DND-41 (cell line): ENCODE measurements around the gene DCAKD.

ENCODE experiments used
- ATAC-seq: fragments of 200-7000 bp; cut with Tn5 transposase; 3 replicates; pipeline ENCODE4 v1.9.1; 2021; ENCODE audit warnings: low read depth; ENCODE audit not compliant: insufficient read depth
- DNase-seq: peaks from one replicate; pipeline ENCODE4 v3.0.0-alpha.2; 2020
- H2AFZ ChIP-seq: 2 replicates; pipeline ENCODE4 v1.6.0; 2012; ENCODE audit warnings: low read depth, low read length
- H3K27ac ChIP-seq: 2 replicates; pipeline ENCODE4 v1.5.1; 2012; ENCODE audit warnings: low read length, inconsistent platforms
- H3K27me3 ChIP-seq: fragments of 200-600 bp; sonication (generic); 2 replicates; pipeline ENCODE4 v1.6.0; 2012; ENCODE audit warnings: low read length, mild to moderate bottlenecking, inconsistent platforms; ENCODE audit not compliant: insufficient read depth, poor library complexity
- H3K36me3 ChIP-seq: 2 replicates; pipeline ENCODE4 v1.5.1; 2012; ENCODE audit warnings: low read length, inconsistent platforms; ENCODE audit not compliant: insufficient read depth
- H3K4me1 ChIP-seq: 2 replicates; pipeline ENCODE4 v1.5.1; 2012; ENCODE audit warnings: mild to moderate bottlenecking, low read length; ENCODE audit not compliant: insufficient read depth
- H3K4me2 ChIP-seq: 2 replicates; pipeline ENCODE4 v1.6.0; 2012; ENCODE audit warnings: mild to moderate bottlenecking, moderate library complexity, low read length, inconsistent platforms; ENCODE audit not compliant: insufficient read depth
- H3K4me3 ChIP-seq, 2 experiments: fragments of 200-600 bp in 1 of 2; shearing (Covaris generic) in 1 of 2; 2 replicates each; pipeline ENCODE4 v1.5.1; 2012 to 2016; ENCODE audit warnings: inconsistent platforms in 2 of 2, low read length in 2 of 2, mild to moderate bottlenecking in 2 of 2, low read depth in 1 of 2, moderate library complexity in 1 of 2
- H3K79me2 ChIP-seq: 2 replicates; pipeline ENCODE4 v1.6.0; 2012; ENCODE audit warnings: low read length, inconsistent platforms; ENCODE audit not compliant: insufficient read depth
- H3K9ac ChIP-seq: 2 replicates; pipeline ENCODE4 v1.6.0; 2012; ENCODE audit warnings: low read depth, mild to moderate bottlenecking, inconsistent platforms, low read length, moderate library complexity
- H3K9me3 ChIP-seq: 2 replicates; pipeline ENCODE4 v1.5.1; 2012; ENCODE audit warnings: low read length, moderate library complexity, mild to moderate bottlenecking, inconsistent platforms; ENCODE audit not compliant: insufficient read depth, severe bottlenecking
- H4K20me1 ChIP-seq: 2 replicates; pipeline ENCODE4 v1.6.0; 2012; ENCODE audit warnings: low read length; ENCODE audit not compliant: insufficient read depth
- EZH2 ChIP-seq: IDR thresholded peaks from 3 replicates; pipeline ENCODE4 v1.6.1; 2012; ENCODE audit warnings: borderline replicate concordance, low read depth, mild to moderate bottlenecking, moderate library complexity, low read length, inconsistent platforms; ENCODE audit not compliant: severe bottlenecking
- TF ChIP-seq, protein P1 (sequence below): IDR thresholded peaks from 2 replicates; pipeline ENCODE4 v1.5.1; 2012; ENCODE audit warnings: borderline replicate concordance, low read length, moderate library complexity, mild to moderate bottlenecking; ENCODE audit not compliant: poor library complexity, severe bottlenecking; ENCODE audit errors: extremely low read depth

Gene DCAKD

DNA sequence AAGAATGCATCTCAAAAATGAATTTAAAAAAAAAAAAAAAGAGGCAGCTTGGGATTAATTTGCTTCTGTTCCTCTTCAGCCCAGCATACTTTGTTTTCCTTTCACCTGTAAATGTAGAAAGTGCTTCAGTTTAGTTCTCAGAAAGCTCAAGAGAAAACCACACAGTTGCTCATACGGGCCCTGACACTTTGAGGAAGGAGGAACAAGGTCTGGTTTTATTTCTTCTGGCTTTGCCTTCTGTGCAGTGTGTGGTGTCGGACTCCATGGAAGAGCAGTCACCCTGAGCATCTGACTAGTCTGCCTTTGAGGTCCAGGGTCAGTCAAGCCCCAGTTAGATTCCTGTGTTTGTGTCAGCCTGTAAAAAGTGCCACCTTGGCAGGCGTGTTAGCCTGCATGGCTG, 37.3 kb upstream of the DCAKD start:
- H2AFZ ChIP-seq: no peak overlapping the region
- peaks cover 2% of the 10 kb centered on the region; the same call in 1 of the 2 replicates for H3K79me2 ChIP-seq
- ATAC-seq (no peak), DNase-seq (no peak)
- peaks cover 94% of the 10 kb centered on the region for H3K36me3 ChIP-seq
- H3K27ac ChIP-seq: no peak overlapping the region
- TF ChIP-seq, protein P1, sequence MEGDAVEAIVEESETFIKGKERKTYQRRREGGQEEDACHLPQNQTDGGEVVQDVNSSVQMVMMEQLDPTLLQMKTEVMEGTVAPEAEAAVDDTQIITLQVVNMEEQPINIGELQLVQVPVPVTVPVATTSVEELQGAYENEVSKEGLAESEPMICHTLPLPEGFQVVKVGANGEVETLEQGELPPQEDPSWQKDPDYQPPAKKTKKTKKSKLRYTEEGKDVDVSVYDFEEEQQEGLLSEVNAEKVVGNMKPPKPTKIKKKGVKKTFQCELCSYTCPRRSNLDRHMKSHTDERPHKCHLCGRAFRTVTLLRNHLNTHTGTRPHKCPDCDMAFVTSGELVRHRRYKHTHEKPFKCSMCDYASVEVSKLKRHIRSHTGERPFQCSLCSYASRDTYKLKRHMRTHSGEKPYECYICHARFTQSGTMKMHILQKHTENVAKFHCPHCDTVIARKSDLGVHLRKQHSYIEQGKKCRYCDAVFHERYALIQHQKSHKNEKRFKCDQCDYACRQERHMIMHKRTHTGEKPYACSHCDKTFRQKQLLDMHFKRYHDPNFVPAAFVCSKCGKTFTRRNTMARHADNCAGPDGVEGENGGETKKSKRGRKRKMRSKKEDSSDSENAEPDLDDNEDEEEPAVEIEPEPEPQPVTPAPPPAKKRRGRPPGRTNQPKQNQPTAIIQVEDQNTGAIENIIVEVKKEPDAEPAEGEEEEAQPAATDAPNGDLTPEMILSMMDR: no peak
- no peak for TF ChIP-seq EZH2
- no peak overlapping the region for H3K4me2 ChIP-seq
- H3K4me1 ChIP-seq: no peaks in the 10 kb centered on the region
- H3K4me3 ChIP-seq: no peak overlapping the region
- peaks cover 9% of the 10 kb centered on the region; the same call in 1 of the 2 replicates for H4K20me1 ChIP-seq
- H3K9me3 ChIP-seq: no peaks in the 10 kb centered on the region
- no peaks in the 10 kb centered on the region for H3K27me3 ChIP-seq
- H3K9ac ChIP-seq: no peak overlapping the region

GRCh38 chr17:45087978-45088377, 36.5 kb upstream of the DCAKD start:
- peaks cover 94% of the 10 kb centered on the region for H3K36me3 ChIP-seq
- ATAC-seq (no peak), DNase-seq (no peak)
- H3K27me3 ChIP-seq: no peaks in the 10 kb centered on the region
- H4K20me1 ChIP-seq: peaks cover 9% of the 10 kb centered on the region; the same call in 1 of the 2 replicates
- H3K79me2 ChIP-seq: peaks cover 2% of the 10 kb centered on the region; the same call in 1 of the 2 replicates
- no peaks in the 10 kb centered on the region for H3K9me3 ChIP-seq
- no peak overlapping the region for H3K4me3 ChIP-seq
- H3K4me1 ChIP-seq: no peaks in the 10 kb centered on the region
- H3K4me2 ChIP-seq: no peak overlapping the region
- H3K27ac ChIP-seq: no peak overlapping the region
- H3K9ac ChIP-seq: no peak overlapping the region
- H2AFZ ChIP-seq: no peak overlapping the region
- no peak for TF ChIP-seq EZH2
- TF ChIP-seq, protein P1: no peak

- Histone ChIP-seq H3K4me1 (no peaks in the 10 kb centered on the region), H3K9ac (no peak overlapping the region), H2AFZ (no peak overlapping the region), H3K27ac (no peak overlapping the region), H3K36me3 (peaks cover 93% of the 10 kb centered on the region), H3K79me2 (peaks cover 2% of the 10 kb centered on the region; the same call in 1 of the 2 replicates), H3K4me3 (no peak overlapping the region), H3K27me3 (no peaks in the 10 kb centered on the region), H3K4me2 (no peak overlapping the region), H4K20me1 (peaks cover 9% of the 10 kb centered on the region; the same call in 1 of the 2 replicates), H3K9me3 (no peaks in the 10 kb centered on the region)
- TF ChIP-seq, protein P1: no peak
- TF ChIP-seq EZH2: no peak
- ATAC-seq (no peak), DNase-seq (no peak)
Observed at GRCh38 chr17:45087504-45087975, 36.1 kb upstream of the DCAKD start.
